OCI-LY3 (cell line): ENCODE results near the gene POLG2.
"Not testable (repeated sequence)": the region's sequence is repeated elsewhere in the genome, so short reads cannot be mapped to it uniquely, and the experiment has no call there.

Source experiments
- H2AFZ ChIP-seq: fragments of 200-600, 300-600 bp; shearing (Covaris generic); 2 replicates; pipeline ENCODE4 v1.6.0; 2014; ENCODE audit warnings: antibody characterized with exemption, low read depth, low read length
- H3K27ac ChIP-seq: fragments of 200-600, 300-600 bp; sonication (generic); 2 replicates; pipeline ENCODE4 v1.5.1; 2014; ENCODE audit warnings: mild to moderate bottlenecking, low read length, moderate library complexity, mixed read lengths
- H3K27me3 ChIP-seq: fragments of 200-600, 300-600 bp; sonication (generic); 2 replicates; pipeline ENCODE4 v1.6.1; 2014; ENCODE audit warnings: low read depth, low read length, mixed read lengths
- H3K36me3 ChIP-seq: fragments of 200-600, 300-600 bp; sonication (generic); replicated peaks from 2 replicates; pipeline ENCODE3; 2014; ENCODE audit warnings: low read depth, low read length, mixed read lengths
- H3K4me1 ChIP-seq: fragments of 300-600, 200-600 bp; sonication (generic); 2 replicates; pipeline ENCODE4 v1.6.1; 2014; ENCODE audit warnings: low read length, mixed read lengths
- H3K4me2 ChIP-seq: fragments of 200-600, 300-600 bp; sonication (generic); 2 replicates; pipeline ENCODE4 v1.6.1; 2014; ENCODE audit warnings: low read length, mixed read lengths
- H3K4me3 ChIP-seq: fragments of 300-600, 200-600 bp; sonication (generic); 2 replicates; pipeline ENCODE4 v1.5.1; 2014; ENCODE audit warnings: antibody characterized with exemption, mild to moderate bottlenecking, low read length, moderate library complexity
- H3K79me2 ChIP-seq: fragments of 300-600, 200-600 bp; shearing (Covaris generic); 2 replicates; pipeline ENCODE4 v1.6.1; 2014; ENCODE audit warnings: mild to moderate bottlenecking, low read length, mixed read lengths
- H3K9ac ChIP-seq: fragments of 300-600, 200-600 bp; shearing (Covaris generic); 2 replicates; pipeline ENCODE4 v1.6.0; 2014; ENCODE audit warnings: mild to moderate bottlenecking, low read length, moderate library complexity
- H3K9me3 ChIP-seq: fragments of 200-600, 300-600 bp; shearing (Covaris generic); 2 replicates; pipeline ENCODE4 v1.6.1; 2014; ENCODE audit warnings: low read length, mixed read lengths; ENCODE audit not compliant: insufficient read depth
- H4K20me1 ChIP-seq: fragments of 200-600, 300-600 bp; sonication (generic); 2 replicates; pipeline ENCODE4 v1.6.1; 2016; ENCODE audit warnings: low read length, mixed read lengths; ENCODE audit not compliant: insufficient read depth
- EZH2phosphoT487 ChIP-seq: fragments of 200-600 bp; shearing (Covaris generic); IDR thresholded peaks from 2 replicates; pipeline ENCODE4 v1.6.1; 2018; ENCODE audit warnings: antibody characterized with exemption, mixed run types, low read depth
- TF ChIP-seq, protein P1 (sequence below): fragments of 200-600, 300-600 bp; sonication (generic); IDR thresholded peaks from 2 replicates; pipeline ENCODE4 v1.5.1; 2014; ENCODE audit warnings: antibody characterized with exemption, low read length, low read depth

The POLG2 gene

DNA sequence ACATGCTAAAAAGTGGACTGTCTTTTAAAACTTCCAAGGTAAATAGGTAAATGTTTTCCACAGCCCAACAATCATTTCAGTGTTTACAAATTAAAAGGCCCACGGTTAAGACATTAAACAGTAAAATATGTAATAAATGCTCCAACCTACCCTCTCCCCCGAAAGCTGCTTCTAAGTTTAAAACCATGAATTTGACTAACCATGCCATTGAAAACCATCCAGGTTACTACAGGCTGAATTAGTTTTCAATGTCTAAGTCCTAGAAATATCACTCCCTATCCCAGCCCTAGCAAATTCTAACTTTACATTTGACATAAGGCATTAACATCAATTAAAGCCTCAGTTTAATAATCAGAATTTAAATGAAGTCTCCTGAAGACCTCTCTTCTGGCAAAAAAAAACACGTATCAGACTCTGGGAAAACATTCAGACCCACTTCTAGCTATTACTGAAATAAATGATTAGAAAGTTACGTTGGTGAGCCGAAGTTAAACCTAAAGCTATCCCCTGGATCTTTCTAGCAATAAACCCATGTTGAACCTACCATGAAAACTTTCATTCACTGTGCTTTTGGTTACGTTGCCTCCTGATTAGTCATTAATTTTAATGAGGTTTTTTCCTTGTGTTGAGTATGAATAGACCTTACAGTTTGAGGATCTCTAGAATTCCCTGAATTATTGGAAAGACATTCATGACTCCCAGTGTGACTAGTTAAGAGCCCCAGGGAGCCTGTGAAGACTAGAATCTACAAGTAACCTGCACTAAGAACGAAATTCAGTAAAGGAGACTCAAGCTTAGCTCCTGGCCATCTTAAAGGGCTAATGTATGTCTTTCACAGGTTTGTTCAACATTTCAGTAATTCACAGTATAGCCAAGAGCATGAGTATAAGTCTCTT is 1.7 kb upstream of the POLG2 start:
- Histone ChIP-seq H4K20me1 (no peaks in the 10 kb centered on the region), H3K36me3 (peaks cover 61% of the 10 kb centered on the region), H3K9ac (no peak overlapping the region), H3K79me2 (peaks cover 74% of the 10 kb centered on the region), H3K27ac (peak overlapping the region; percentile 93), H3K4me2 (peak overlapping the region; percentile 88), H3K27me3 (no peaks in the 10 kb centered on the region), H2AFZ (no peak overlapping the region), H3K4me1 (peaks cover 39% of the 10 kb centered on the region), H3K9me3 (no peaks in the 10 kb centered on the region), H3K4me3 (no peak overlapping the region)
- TF ChIP-seq, protein P1, sequence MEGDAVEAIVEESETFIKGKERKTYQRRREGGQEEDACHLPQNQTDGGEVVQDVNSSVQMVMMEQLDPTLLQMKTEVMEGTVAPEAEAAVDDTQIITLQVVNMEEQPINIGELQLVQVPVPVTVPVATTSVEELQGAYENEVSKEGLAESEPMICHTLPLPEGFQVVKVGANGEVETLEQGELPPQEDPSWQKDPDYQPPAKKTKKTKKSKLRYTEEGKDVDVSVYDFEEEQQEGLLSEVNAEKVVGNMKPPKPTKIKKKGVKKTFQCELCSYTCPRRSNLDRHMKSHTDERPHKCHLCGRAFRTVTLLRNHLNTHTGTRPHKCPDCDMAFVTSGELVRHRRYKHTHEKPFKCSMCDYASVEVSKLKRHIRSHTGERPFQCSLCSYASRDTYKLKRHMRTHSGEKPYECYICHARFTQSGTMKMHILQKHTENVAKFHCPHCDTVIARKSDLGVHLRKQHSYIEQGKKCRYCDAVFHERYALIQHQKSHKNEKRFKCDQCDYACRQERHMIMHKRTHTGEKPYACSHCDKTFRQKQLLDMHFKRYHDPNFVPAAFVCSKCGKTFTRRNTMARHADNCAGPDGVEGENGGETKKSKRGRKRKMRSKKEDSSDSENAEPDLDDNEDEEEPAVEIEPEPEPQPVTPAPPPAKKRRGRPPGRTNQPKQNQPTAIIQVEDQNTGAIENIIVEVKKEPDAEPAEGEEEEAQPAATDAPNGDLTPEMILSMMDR: no peak
- no peak for TF ChIP-seq EZH2phosphoT487

- peak overlapping the region; percentile 88 for H3K4me2 ChIP-seq
- H3K36me3 ChIP-seq: peaks cover 58% of the 10 kb centered on the region
- H3K9me3 ChIP-seq: no peaks in the 10 kb centered on the region
- no peaks in the 10 kb centered on the region for H4K20me1 ChIP-seq
- no peak for TF ChIP-seq EZH2phosphoT487
- TF ChIP-seq, protein P1: no peak
- peaks cover 70% of the 10 kb centered on the region for H3K79me2 ChIP-seq
- peak overlapping the region; percentile 93 for H3K27ac ChIP-seq
- H3K4me1 ChIP-seq: peaks cover 39% of the 10 kb centered on the region
- no peaks in the 10 kb centered on the region for H3K27me3 ChIP-seq
- H2AFZ ChIP-seq: no peak overlapping the region
- H3K9ac ChIP-seq: peak overlapping the region; percentile 89
- peak overlapping the region; percentile 94 for H3K4me3 ChIP-seq
These were observed 746 bp upstream of the POLG2 start for GRCh38 chr17:64497565-64498035.

DNA sequence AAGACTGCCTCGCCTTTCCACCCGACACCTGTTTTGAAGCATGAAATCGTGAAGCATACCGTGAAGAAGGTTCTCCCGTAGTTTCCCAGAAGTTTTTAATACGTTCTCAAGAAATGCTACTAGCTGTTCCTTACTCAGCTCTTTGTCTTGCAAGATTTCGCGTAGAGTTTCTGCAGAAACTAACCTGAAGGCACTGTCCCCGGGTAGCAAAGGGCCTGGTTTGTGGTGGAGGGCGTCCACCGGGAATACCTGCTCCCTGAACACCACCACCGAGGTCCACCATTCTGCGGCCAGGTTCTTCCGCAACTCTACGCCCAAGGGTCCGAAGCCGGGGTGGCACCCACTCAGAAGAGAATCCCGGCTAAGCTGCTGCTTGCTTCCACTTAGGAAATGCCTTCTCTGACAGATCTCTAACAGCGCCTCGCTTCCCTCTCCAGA is 487 bp downstream of the POLG2 start:
- Histone ChIP-seq H3K27me3 (no peaks in the 10 kb centered on the region), H3K4me3 (peak overlapping the region; percentile 94), H3K36me3 (peaks cover 56% of the 10 kb centered on the region), H3K79me2 (peaks cover 59% of the 10 kb centered on the region), H3K9me3 (no peaks in the 10 kb centered on the region), H3K4me1 (peaks cover 39% of the 10 kb centered on the region), H2AFZ (peak overlapping the region; percentile 69; the same call in 1 of the 2 replicates), H3K4me2 (peak overlapping the region; percentile 88), H3K9ac (peak overlapping the region; percentile 89), H3K27ac (peak overlapping the region; percentile 93), H4K20me1 (no peaks in the 10 kb centered on the region)
- TF ChIP-seq EZH2phosphoT487: no peak
- TF ChIP-seq, protein P1: no peak

- Histone ChIP-seq H3K4me2 (peak overlapping the region; percentile 88), H3K9ac (peak overlapping the region; percentile 17; the same call in 1 of the 2 replicates), H3K4me1 (peaks cover 37% of the 10 kb centered on the region), H3K79me2 (peaks cover 53% of the 10 kb centered on the region), H3K36me3 (peaks cover 55% of the 10 kb centered on the region), H3K4me3 (peak overlapping the region; percentile 94)
- not testable (repeated sequence) for H3K27me3 ChIP-seq, H4K20me1 ChIP-seq, H3K27ac ChIP-seq, H2AFZ ChIP-seq, H3K9me3 ChIP-seq
These were observed 1.6 kb downstream of the POLG2 start for GRCh38 chr17:64495300-64495699.
